Nephron (organoid): ENCODE measurements around the gene GRM2.

Experiments
- H3K27ac Mint-ChIP-seq, 3 experiments: 2 replicates each; pipeline ENCODE4 v1.8.0; 2020; ENCODE audit warnings: mixed read lengths in 3 of 3, mild to moderate bottlenecking in 2 of 3, moderate library complexity in 1 of 3
- H3K27me3 Mint-ChIP-seq: 2 replicates; pipeline ENCODE4 v1.8.0; 2021; ENCODE audit warnings: low read depth, mild to moderate bottlenecking, moderate library complexity, mixed read lengths
- H3K36me3 Mint-ChIP-seq: 2 replicates; pipeline ENCODE4 v1.8.0; 2020; ENCODE audit warnings: low read depth, mixed read lengths
- H3K4me1 Mint-ChIP-seq: 2 replicates; pipeline ENCODE4 v1.8.0; 2020; ENCODE audit warnings: mixed read lengths
- H3K4me3 Mint-ChIP-seq, 3 experiments: 2 replicates each; pipeline ENCODE4 v1.8.0; 2020; ENCODE audit warnings: mild to moderate bottlenecking in 3 of 3, mixed read lengths in 3 of 3, moderate library complexity in 2 of 3
- H3K9me3 Mint-ChIP-seq: 2 replicates; pipeline ENCODE4 v1.8.0; 2020; ENCODE audit warnings: mixed read lengths
- CTCF ChIP-seq, 3 experiments: fragments of 200-600 bp; sonication (generic); IDR thresholded peaks; one replicate each; pipeline ENCODE4 v1.5.0; 2021; ENCODE audit warnings: antibody characterized with exemption in 3 of 3; ENCODE audit not compliant: unreplicated experiment in 3 of 3

GRM2 gene

GRCh38 chr3:51692980-51693395 lies 13.9 kb upstream of the GRM2 start:
- no peaks in the 10 kb centered on the region for H3K4me1 Mint-ChIP-seq
- no peaks in the 10 kb centered on the region for H3K27me3 Mint-ChIP-seq
- no peaks in the 10 kb centered on the region for H3K9me3 Mint-ChIP-seq
- TF ChIP-seq CTCF (IDR thresholded peaks at IDR 0.05; ENCODE audit: unreplicated experiment in 3 of 3): no peak
- H3K36me3 Mint-ChIP-seq: peaks cover under 1% of the 10 kb centered on the region
- no peak overlapping the region for H3K27ac Mint-ChIP-seq
- no peak overlapping the region for H3K4me3 Mint-ChIP-seq

- Mint-ChIP-seq H3K4me3 (no peak overlapping the region), H3K9me3 (no peaks in the 10 kb centered on the region), H3K27ac (no peak overlapping the region), H3K27me3 (no peaks in the 10 kb centered on the region), H3K4me1 (no peaks in the 10 kb centered on the region), H3K36me3 (peaks cover 20% of the 10 kb centered on the region)
- TF ChIP-seq CTCF (IDR thresholded peaks at IDR 0.05; ENCODE audit: unreplicated experiment in 3 of 3): no peak
Observed at GRCh38 chr3:51696954-51697353, 9.9 kb upstream of the GRM2 start.

GRCh38 chr3:51698209-51698608 lies 8.7 kb upstream of the GRM2 start:
- H3K27ac Mint-ChIP-seq: no peak overlapping the region
- H3K4me1 Mint-ChIP-seq: no peaks in the 10 kb centered on the region
- H3K27me3 Mint-ChIP-seq: no peaks in the 10 kb centered on the region
- H3K36me3 Mint-ChIP-seq: peaks cover 20% of the 10 kb centered on the region
- H3K9me3 Mint-ChIP-seq: no peaks in the 10 kb centered on the region
- no peak overlapping the region for H3K4me3 Mint-ChIP-seq
- TF ChIP-seq CTCF (IDR thresholded peaks at IDR 0.05; ENCODE audit: unreplicated experiment in 3 of 3): no peak

- Mint-ChIP-seq H3K27ac (no peak overlapping the region), H3K36me3 (peaks cover 20% of the 10 kb centered on the region), H3K4me1 (no peaks in the 10 kb centered on the region), H3K27me3 (peaks cover 4% of the 10 kb centered on the region), H3K9me3 (no peaks in the 10 kb centered on the region), H3K4me3 (no peak overlapping the region)
- no peak for TF ChIP-seq CTCF (IDR thresholded peaks at IDR 0.05; ENCODE audit: unreplicated experiment in 3 of 3)
Observed at GRCh38 chr3:51700403-51700802, 6.5 kb upstream of the GRM2 start.

GRCh38 chr3:51702156-51702555 lies 4.7 kb upstream of the GRM2 start:
- H3K36me3 Mint-ChIP-seq: peaks cover 20% of the 10 kb centered on the region
- peaks cover under 1% of the 10 kb centered on the region for H3K4me1 Mint-ChIP-seq
- peaks cover 16% of the 10 kb centered on the region for H3K27me3 Mint-ChIP-seq
- no peak overlapping the region for H3K27ac Mint-ChIP-seq
- H3K9me3 Mint-ChIP-seq: no peaks in the 10 kb centered on the region
- no peak for TF ChIP-seq CTCF (IDR thresholded peaks at IDR 0.05; ENCODE audit: unreplicated experiment in 3 of 3)
- H3K4me3 Mint-ChIP-seq: no peak overlapping the region

GRCh38 chr3:51703068-51703760 lies 3.7 kb upstream of the GRM2 start:
- no peak for TF ChIP-seq CTCF (IDR thresholded peaks at IDR 0.05; ENCODE audit: unreplicated experiment in 3 of 3)
- H3K36me3 Mint-ChIP-seq: peaks cover 17% of the 10 kb centered on the region
- H3K27ac Mint-ChIP-seq: no peak overlapping the region
- peaks cover 27% of the 10 kb centered on the region for H3K27me3 Mint-ChIP-seq
- peaks cover 4% of the 10 kb centered on the region for H3K4me1 Mint-ChIP-seq
- H3K4me3 Mint-ChIP-seq: no peak overlapping the region
- no peaks in the 10 kb centered on the region for H3K9me3 Mint-ChIP-seq
